Smooth muscle cell (in vitro differentiated cells): ENCODE measurements around the gene SCARF2. TPM values are rescaled to one million over a fixed set of nuclear protein-coding genes. Genes with fewer than 3 reads are reported as not detected.

Experiments used
- DNase-seq: peaks from one replicate; lab custom pipeline; 2025; ENCODE audit not compliant: unreplicated experiment; lab: John Stamatoyannopoulos, UW
- H2AFZ ChIP-seq: fragments of 200-600 bp; sonication (generic); 2 replicates; pipeline ENCODE4 v1.6.0; 2016; ENCODE audit warnings: antibody characterized with exemption, low read depth, mild to moderate bottlenecking
- H3F3A ChIP-seq: fragments of 200-600 bp; sonication (generic); 2 replicates; pipeline ENCODE4 v1.6.0; 2017; ENCODE audit warnings: antibody characterized with exemption, low read depth
- H3K27ac ChIP-seq: fragments of 200-600 bp; sonication (generic); 2 replicates; pipeline ENCODE4 v1.5.1; 2016; ENCODE audit warnings: low read depth, mild to moderate bottlenecking
- H3K27me3 ChIP-seq: fragments of 200-600 bp; sonication (generic); 2 replicates; pipeline ENCODE4 v1.6.1; 2016; ENCODE audit warnings: low read depth, mild to moderate bottlenecking
- H3K36me3 ChIP-seq: fragments of 200-600 bp; sonication (generic); 2 replicates; pipeline ENCODE4 v1.5.1; 2016; ENCODE audit warnings: low read depth
- H3K4me1 ChIP-seq: fragments of 200-600 bp; sonication (generic); 2 replicates; pipeline ENCODE4 v1.5.1; 2016; ENCODE audit warnings: low read depth
- H3K4me2 ChIP-seq: fragments of 200-600 bp; sonication (generic); 2 replicates; pipeline ENCODE4 v1.6.0; 2016; ENCODE audit warnings: mild to moderate bottlenecking
- H3K4me3 ChIP-seq: fragments of 200-600 bp; sonication (generic); 2 replicates; pipeline ENCODE4 v1.5.1; 2016; ENCODE audit warnings: mild to moderate bottlenecking
- H3K79me2 ChIP-seq: fragments of 200-600 bp; sonication (generic); 2 replicates; pipeline ENCODE4 v1.6.0; 2016; ENCODE audit warnings: low read depth, mild to moderate bottlenecking
- H3K9ac ChIP-seq: fragments of 200-600 bp; sonication (generic); 2 replicates; pipeline ENCODE4 v1.6.0; 2016; ENCODE audit warnings: low read depth
- H3K9me3 ChIP-seq: fragments of 200-600 bp; sonication (generic); replicated peaks from 2 replicates; pipeline ENCODE4 v1.5.1; 2016; ENCODE audit warnings: low read depth
- H4K20me1 ChIP-seq: fragments of 200-600 bp; sonication (generic); 2 replicates; pipeline ENCODE4 v1.6.0; 2016; ENCODE audit warnings: low read depth
- CTCF ChIP-seq: fragments of 200-600 bp; sonication (generic); IDR thresholded peaks from 2 replicates; pipeline ENCODE4 v1.5.1; 2017; ENCODE audit warnings: borderline replicate concordance, mild to moderate bottlenecking, antibody characterized with exemption; ENCODE audit not compliant: insufficient read depth, poor library complexity, severe bottlenecking
- WGBS: methylation state at CpG from one replicate; pipeline ENCODE4 v1.1.7; 2016; ENCODE audit warnings: low lambda C conversion rate; 5-methylcytosine and 5-hydroxymethylcytosine counted together
- polyA plus RNA-seq: library from polyadenylated mRNA; unstranded; fragments of >200 nt; fragmentation: Nextera tagmentation; extraction: Ambion mirVana; gene quantifications from 2 replicates; pipeline ENCODE4 v1.2.1, GENCODE V29; 2016
- total RNA-seq: library from RNA; depleted of rRNA; stranded (reverse); fragments of >200 nt; gene quantifications from 2 replicates; pipeline ENCODE4 v1.2.3, GENCODE V29; 2014

Gene SCARF2
- total and polyA plus RNA-seq, 2 experiments from 2014 or later = 30.9 to 89.8 TPM

GRCh38 chr22:20457506-20458240 is 20.0 kb upstream of the SCARF2 start:
- no peak overlapping the region for H3K27ac ChIP-seq
- TF ChIP-seq CTCF = no peak
- no peaks in the 10 kb centered on the region for H3F3A ChIP-seq
- no peak overlapping the region for H3K4me2 ChIP-seq
- no peak overlapping the region for H3K4me3 ChIP-seq
- WGBS = 98% methylated on average over 15 of the region's 15 CpGs
- H3K27me3 ChIP-seq = no peaks in the 10 kb centered on the region
- H3K9me3 ChIP-seq = no peaks in the 10 kb centered on the region
- H3K36me3 ChIP-seq = no peaks in the 10 kb centered on the region
- no peaks in the 10 kb centered on the region for H3K4me1 ChIP-seq
- no peaks in the 10 kb centered on the region for H3K79me2 ChIP-seq
- no peak overlapping the region for H2AFZ ChIP-seq
- no peaks in the 10 kb centered on the region for H4K20me1 ChIP-seq
- no peak overlapping the region for H3K9ac ChIP-seq
- no peak for DNase-seq

GRCh38 chr22:20456722-20457076 is 19.1 kb upstream of the SCARF2 start:
- Histone ChIP-seq H3K79me2 (no peaks in the 10 kb centered on the region), H3K4me3 (no peak overlapping the region), H3K9me3 (no peaks in the 10 kb centered on the region), H3K4me1 (no peaks in the 10 kb centered on the region), H2AFZ (no peak overlapping the region), H3K9ac (no peak overlapping the region), H4K20me1 (no peaks in the 10 kb centered on the region), H3F3A (no peaks in the 10 kb centered on the region), H3K27me3 (no peaks in the 10 kb centered on the region), H3K4me2 (no peak overlapping the region), H3K36me3 (no peaks in the 10 kb centered on the region), H3K27ac (no peak overlapping the region)
- no peak for DNase-seq
- 94% methylated on average over 3 of the region's 3 CpGs for WGBS
- TF ChIP-seq CTCF = no peak

GRCh38 chr22:20456064-20456721 is 18.6 kb upstream of the SCARF2 start:
- no peak overlapping the region for H3K9ac ChIP-seq
- H3K27ac ChIP-seq = no peak overlapping the region
- H3K9me3 ChIP-seq = no peaks in the 10 kb centered on the region
- H3K79me2 ChIP-seq = no peaks in the 10 kb centered on the region
- no peak overlapping the region for H3K4me3 ChIP-seq
- H3K27me3 ChIP-seq = no peaks in the 10 kb centered on the region
- no peak overlapping the region for H3K4me2 ChIP-seq
- no peaks in the 10 kb centered on the region for H3K36me3 ChIP-seq
- no peaks in the 10 kb centered on the region for H3F3A ChIP-seq
- peak; percentile 27 for DNase-seq
- WGBS = 15% methylated on average over 6 of the region's 6 CpGs
- no peaks in the 10 kb centered on the region for H3K4me1 ChIP-seq
- no peak overlapping the region for H2AFZ ChIP-seq
- TF ChIP-seq CTCF = peak; percentile 87
- H4K20me1 ChIP-seq = no peaks in the 10 kb centered on the region

GRCh38 chr22:20455709-20456063 is 18.1 kb upstream of the SCARF2 start:
- no peak for TF ChIP-seq CTCF
- H3K4me2 ChIP-seq = no peak overlapping the region
- no peaks in the 10 kb centered on the region for H4K20me1 ChIP-seq
- H3K9me3 ChIP-seq = no peaks in the 10 kb centered on the region
- H3K27ac ChIP-seq = no peak overlapping the region
- H3K4me3 ChIP-seq = no peak overlapping the region
- H3K9ac ChIP-seq = no peak overlapping the region
- no peaks in the 10 kb centered on the region for H3F3A ChIP-seq
- DNase-seq = no peak
- no peaks in the 10 kb centered on the region for H3K4me1 ChIP-seq
- no peak overlapping the region for H2AFZ ChIP-seq
- 90% methylated on average over 8 of the region's 8 CpGs for WGBS
- H3K36me3 ChIP-seq = no peaks in the 10 kb centered on the region
- H3K79me2 ChIP-seq = no peaks in the 10 kb centered on the region
- H3K27me3 ChIP-seq = no peaks in the 10 kb centered on the region
